GM12878 (cell line): ENCODE measurements around the gene PRDM12. TPM values are rescaled to one million over a fixed set of nuclear protein-coding genes. Genes with fewer than 3 reads are reported as not detected.

Source experiments
- BCL11A ChIP-seq: IDR thresholded peaks from 2 replicates; pipeline ENCODE4 v1.6.1; 2011; ENCODE audit warnings: low read depth, low read length
- EP300 ChIP-seq, 2 experiments: fragments of 150-350 bp in 1 of 2; IDR thresholded peaks; 2 replicates each; pipeline ENCODE4 v1.6.1; 2011 to 2012; ENCODE audit warnings: low read depth in 2 of 2, low read length in 2 of 2, borderline replicate concordance in 1 of 2, improper control_type of control experiment in 1 of 2, inconsistent platforms in 1 of 2; ENCODE audit not compliant: control insufficient read depth in 1 of 2
- IKZF2 ChIP-seq, 2 experiments: fragments of 450-650 bp; IDR thresholded peaks; 2 replicates each; pipeline ENCODE4 v1.6.1; 2017; ENCODE audit warnings: mild to moderate bottlenecking in 2 of 2, moderate library complexity in 2 of 2
- NFYA ChIP-seq: IDR thresholded peaks from 2 replicates; pipeline ENCODE4 v1.6.1; 2011; ENCODE audit warnings: low read depth, mild to moderate bottlenecking, low read length, improper control_type of control experiment, borderline replicate concordance
- ZNF24 ChIP-seq: fragments of 450-650 bp; IDR thresholded peaks from 2 replicates; pipeline ENCODE4 v1.6.1; 2017; ENCODE audit warnings: antibody characterized with exemption, mild to moderate bottlenecking
- polyA plus RNA-seq, 11 experiments: library from polyadenylated mRNA; depleted of rRNA in 4 of 11; unstranded in 6 of 11; stranded (reverse) in 5 of 11; fragments of >200 nt; fragmentation: Nextera tagmentation in 4 of 11; fragmentation: Illumina TruSeq in 1 of 11; extraction: Ambion mirVana in 4 of 11; extraction: Trizol in 1 of 11; gene quantifications; 1 replicate in 1 of 11; 2 replicates in 10 of 11; pipeline versions ENCODE4 v1.2.1 to v1.2.3, GENCODE V29; 2011 to 2016; ENCODE audit warnings: inconsistent platforms in 2 of 11, missing spikeins in 2 of 11, low read depth in 1 of 11
- total RNA-seq, 4 experiments: library from RNA; depleted of rRNA in 3 of 4; stranded (reverse); fragments of >200 nt in 3 of 4; fragmentation: Illumina TruSeq in 1 of 4; extraction: Trizol in 1 of 4; gene quantifications; 2 replicates each; pipeline versions ENCODE4 v1.2.1 to v1.2.3, GENCODE V29; 2013 to 2021
- TF ChIP-seq, protein P1 (sequence below): fragments of 450-650 bp; IDR thresholded peaks from 2 replicates; pipeline ENCODE4 v1.6.1; 2017; ENCODE audit warnings: mild to moderate bottlenecking, moderate library complexity
- TF ChIP-seq, protein P2 (sequence below): fragments of 450-650 bp; IDR thresholded peaks from 2 replicates; pipeline ENCODE4 v1.6.1; 2018; ENCODE audit warnings: borderline replicate concordance, mild to moderate bottlenecking; ENCODE audit not compliant: partially characterized antibody
- TF ChIP-seq, protein P3 (sequence below): fragments of 450-650 bp; formaldehyde crosslinking; IDR thresholded peaks from 2 replicates; pipeline ENCODE4 v1.4.0; 2020; ENCODE audit warnings: mild to moderate bottlenecking, moderate library complexity

Gene PRDM12
- total and polyA plus RNA-seq, 10 of the 15 experiments (the other 5 are each of a cell fraction or from before 2014, with no cell fraction given): not detected

DNA sequence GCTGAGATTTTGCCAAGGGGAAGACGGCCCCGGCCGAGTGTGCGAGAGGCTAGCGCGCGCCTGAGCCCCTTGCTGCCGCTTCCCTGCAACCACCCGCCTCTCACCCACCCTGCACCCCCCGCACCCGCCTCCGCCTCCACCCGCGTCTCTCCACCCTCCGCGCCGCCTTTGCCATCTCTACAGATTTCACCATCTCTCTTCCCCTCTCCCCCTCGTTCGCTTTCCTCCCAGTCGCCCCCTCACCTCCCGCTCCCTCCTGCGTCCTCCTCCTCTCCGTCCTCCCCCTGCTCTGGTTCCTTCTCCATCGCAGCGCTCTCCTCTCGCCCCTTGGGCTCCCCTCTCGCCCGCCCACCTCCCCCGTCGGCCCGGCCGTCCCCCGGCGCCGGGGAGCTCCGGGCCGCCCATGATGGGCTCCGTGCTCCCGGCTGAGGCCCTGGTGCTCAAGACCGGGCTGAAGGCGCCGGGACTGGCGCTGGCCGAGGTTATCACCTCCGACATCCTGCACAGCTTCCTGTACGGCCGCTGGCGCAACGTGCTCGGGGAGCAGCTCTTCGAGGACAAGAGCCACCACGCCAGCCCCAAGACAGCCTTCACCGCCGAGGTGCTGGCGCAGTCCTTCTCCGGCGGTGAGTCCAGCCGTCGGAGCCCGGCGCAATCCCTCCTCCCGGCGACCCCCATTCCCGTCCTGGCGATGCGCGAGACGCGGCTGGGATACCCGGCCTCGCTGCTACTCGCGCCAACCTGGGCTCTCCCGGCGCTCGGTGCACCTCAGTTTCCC is at the start of gene PRDM12 (continued):
- TF ChIP-seq, protein P1, sequence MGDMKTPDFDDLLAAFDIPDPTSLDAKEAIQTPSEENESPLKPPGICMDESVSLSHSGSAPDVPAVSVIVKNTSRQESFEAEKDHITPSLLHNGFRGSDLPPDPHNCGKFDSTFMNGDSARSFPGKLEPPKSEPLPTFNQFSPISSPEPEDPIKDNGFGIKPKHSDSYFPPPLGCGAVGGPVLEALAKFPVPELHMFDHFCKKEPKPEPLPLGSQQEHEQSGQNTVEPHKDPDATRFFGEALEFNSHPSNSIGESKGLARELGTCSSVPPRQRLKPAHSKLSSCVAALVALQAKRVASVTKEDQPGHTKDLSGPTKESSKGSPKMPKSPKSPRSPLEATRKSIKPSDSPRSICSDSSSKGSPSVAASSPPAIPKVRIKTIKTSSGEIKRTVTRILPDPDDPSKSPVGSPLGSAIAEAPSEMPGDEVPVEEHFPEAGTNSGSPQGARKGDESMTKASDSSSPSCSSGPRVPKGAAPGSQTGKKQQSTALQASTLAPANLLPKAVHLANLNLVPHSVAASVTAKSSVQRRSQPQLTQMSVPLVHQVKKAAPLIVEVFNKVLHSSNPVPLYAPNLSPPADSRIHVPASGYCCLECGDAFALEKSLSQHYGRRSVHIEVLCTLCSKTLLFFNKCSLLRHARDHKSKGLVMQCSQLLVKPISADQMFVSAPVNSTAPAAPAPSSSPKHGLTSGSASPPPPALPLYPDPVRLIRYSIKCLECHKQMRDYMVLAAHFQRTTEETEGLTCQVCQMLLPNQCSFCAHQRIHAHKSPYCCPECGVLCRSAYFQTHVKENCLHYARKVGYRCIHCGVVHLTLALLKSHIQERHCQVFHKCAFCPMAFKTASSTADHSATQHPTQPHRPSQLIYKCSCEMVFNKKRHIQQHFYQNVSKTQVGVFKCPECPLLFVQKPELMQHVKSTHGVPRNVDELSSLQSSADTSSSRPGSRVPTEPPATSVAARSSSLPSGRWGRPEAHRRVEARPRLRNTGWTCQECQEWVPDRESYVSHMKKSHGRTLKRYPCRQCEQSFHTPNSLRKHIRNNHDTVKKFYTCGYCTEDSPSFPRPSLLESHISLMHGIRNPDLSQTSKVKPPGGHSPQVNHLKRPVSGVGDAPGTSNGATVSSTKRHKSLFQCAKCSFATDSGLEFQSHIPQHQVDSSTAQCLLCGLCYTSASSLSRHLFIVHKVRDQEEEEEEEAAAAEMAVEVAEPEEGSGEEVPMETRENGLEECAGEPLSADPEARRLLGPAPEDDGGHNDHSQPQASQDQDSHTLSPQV: no peak
- TF ChIP-seq IKZF2 (IDR thresholded peaks at IDR 0.05): no peak
- TF ChIP-seq, protein P2, sequence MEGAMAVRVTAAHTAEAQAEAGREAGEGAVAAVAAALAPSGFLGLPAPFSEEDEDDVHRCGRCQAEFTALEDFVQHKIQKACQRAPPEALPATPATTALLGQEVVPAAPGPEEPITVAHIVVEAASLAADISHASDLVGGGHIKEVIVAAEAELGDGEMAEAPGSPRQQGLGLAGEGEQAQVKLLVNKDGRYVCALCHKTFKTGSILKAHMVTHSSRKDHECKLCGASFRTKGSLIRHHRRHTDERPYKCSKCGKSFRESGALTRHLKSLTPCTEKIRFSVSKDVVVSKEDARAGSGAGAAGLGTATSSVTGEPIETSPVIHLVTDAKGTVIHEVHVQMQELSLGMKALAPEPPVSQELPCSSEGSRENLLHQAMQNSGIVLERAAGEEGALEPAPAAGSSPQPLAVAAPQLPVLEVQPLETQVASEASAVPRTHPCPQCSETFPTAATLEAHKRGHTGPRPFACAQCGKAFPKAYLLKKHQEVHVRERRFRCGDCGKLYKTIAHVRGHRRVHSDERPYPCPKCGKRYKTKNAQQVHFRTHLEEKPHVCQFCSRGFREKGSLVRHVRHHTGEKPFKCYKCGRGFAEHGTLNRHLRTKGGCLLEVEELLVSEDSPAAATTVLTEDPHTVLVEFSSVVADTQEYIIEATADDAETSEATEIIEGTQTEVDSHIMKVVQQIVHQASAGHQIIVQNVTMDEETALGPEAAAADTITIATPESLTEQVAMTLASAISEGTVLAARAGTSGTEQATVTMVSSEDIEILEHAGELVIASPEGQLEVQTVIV: no peak
- no peak for TF ChIP-seq EP300 (IDR thresholded peaks at IDR 0.05; ENCODE audit: borderline replicate concordance in 1 of 2, control insufficient read depth in 1 of 2, low read depth in 2 of 2, low read length in 2 of 2)
- TF ChIP-seq ZNF24: no peak
- no peak for TF ChIP-seq NFYA
- no peak for TF ChIP-seq BCL11A
- TF ChIP-seq, protein P3, sequence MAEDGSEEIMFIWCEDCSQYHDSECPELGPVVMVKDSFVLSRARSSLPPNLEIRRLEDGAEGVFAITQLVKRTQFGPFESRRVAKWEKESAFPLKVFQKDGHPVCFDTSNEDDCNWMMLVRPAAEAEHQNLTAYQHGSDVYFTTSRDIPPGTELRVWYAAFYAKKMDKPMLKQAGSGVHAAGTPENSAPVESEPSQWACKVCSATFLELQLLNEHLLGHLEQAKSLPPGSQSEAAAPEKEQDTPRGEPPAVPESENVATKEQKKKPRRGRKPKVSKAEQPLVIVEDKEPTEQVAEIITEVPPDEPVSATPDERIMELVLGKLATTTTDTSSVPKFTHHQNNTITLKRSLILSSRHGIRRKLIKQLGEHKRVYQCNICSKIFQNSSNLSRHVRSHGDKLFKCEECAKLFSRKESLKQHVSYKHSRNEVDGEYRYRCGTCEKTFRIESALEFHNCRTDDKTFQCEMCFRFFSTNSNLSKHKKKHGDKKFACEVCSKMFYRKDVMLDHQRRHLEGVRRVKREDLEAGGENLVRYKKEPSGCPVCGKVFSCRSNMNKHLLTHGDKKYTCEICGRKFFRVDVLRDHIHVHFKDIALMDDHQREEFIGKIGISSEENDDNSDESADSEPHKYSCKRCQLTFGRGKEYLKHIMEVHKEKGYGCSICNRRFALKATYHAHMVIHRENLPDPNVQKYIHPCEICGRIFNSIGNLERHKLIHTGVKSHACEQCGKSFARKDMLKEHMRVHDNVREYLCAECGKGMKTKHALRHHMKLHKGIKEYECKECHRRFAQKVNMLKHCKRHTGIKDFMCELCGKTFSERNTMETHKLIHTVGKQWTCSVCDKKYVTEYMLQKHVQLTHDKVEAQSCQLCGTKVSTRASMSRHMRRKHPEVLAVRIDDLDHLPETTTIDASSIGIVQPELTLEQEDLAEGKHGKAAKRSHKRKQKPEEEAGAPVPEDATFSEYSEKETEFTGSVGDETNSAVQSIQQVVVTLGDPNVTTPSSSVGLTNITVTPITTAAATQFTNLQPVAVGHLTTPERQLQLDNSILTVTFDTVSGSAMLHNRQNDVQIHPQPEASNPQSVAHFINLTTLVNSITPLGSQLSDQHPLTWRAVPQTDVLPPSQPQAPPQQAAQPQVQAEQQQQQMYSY (CRISPR knock-in tag): no peak
